Spleen (tissue), 7 donors: Measurements from ENCODE around the gene SLC2A4.

Source experiments
- POLR2A ChIP-seq, 3 donors: fragments of 450-650 bp; IDR thresholded peaks; one replicate each; pipeline ENCODE4 v1.5.1; 2017; ENCODE audit warnings: antibody characterized with exemption in 3 of 3, mild to moderate bottlenecking in 1 of 3
- POLR2AphosphoS5 ChIP-seq, 3 donors: sonication (generic); formaldehyde crosslinking; IDR thresholded peaks; one replicate each; pipeline ENCODE4 v1.5.1; 2017; ENCODE audit warnings: antibody characterized with exemption in 3 of 3
- TF ChIP-seq, protein P1 (sequence below), 11 experiments: fragments of 200-600 bp in 7 of 11; fragments of 450-650 bp in 4 of 11; sonication (generic) in 4 of 11; IDR thresholded peaks in 8 of 11; conservative IDR thresholded peaks in 3 of 11; 1 replicate in 7 of 11; 2 replicates in 4 of 11; pipeline versions ENCODE4 v1.4.0 to v1.8.0; 2016 to 2021; ENCODE audit warnings: antibody characterized with exemption in 11 of 11, inconsistent platforms in 4 of 11, mild to moderate bottlenecking in 1 of 11
- donor health status: DM: no; HTN: no; CAD: no; lungs with moderate emphysema.
- donor health status: DM: no; HTN: no; CAD: no.
- donor health status: DM: no; HTN: no; CAD: no.

DNA sequence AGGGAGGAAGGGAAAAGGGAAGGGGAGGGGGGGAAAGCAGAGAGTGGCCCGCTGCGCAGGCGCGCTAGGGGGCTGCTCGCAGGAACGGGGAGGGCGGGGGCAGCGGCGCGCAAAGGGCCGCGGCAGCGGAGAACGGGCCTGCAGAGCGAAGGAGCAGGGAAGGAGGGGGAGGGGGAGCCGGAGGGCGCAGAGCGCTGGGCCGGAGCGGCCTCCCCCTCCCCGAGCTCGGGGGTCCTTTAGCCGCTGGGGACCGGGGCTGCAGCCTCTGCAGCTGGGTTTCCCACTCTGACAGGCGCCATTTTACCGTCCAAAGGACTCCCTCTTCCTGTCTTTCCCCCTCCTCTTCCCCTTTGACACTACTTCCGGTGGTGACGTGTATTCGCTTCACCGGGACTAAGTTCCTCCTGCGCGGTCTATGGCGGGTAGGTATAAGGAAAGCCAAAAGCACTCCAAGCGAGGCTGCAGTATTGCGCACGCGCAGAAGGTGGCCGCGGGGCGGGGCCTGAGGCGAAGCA is 29.8 kb upstream of the SLC2A4 start, which contains the start of gene CTDNEP1:
- TF ChIP-seq POLR2A (IDR thresholded peaks at IDR 0.05), result peak in 1 of 3 donors; percentile 16
- TF ChIP-seq, protein P1, sequence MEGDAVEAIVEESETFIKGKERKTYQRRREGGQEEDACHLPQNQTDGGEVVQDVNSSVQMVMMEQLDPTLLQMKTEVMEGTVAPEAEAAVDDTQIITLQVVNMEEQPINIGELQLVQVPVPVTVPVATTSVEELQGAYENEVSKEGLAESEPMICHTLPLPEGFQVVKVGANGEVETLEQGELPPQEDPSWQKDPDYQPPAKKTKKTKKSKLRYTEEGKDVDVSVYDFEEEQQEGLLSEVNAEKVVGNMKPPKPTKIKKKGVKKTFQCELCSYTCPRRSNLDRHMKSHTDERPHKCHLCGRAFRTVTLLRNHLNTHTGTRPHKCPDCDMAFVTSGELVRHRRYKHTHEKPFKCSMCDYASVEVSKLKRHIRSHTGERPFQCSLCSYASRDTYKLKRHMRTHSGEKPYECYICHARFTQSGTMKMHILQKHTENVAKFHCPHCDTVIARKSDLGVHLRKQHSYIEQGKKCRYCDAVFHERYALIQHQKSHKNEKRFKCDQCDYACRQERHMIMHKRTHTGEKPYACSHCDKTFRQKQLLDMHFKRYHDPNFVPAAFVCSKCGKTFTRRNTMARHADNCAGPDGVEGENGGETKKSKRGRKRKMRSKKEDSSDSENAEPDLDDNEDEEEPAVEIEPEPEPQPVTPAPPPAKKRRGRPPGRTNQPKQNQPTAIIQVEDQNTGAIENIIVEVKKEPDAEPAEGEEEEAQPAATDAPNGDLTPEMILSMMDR (IDR thresholded peaks at IDR 0.05 in 8 of 11, conservative IDR thresholded peaks at IDR 0.05 in 3 of 11), result no peak
- peak in 1 of 3 donors; percentile 74 for TF ChIP-seq POLR2AphosphoS5 (IDR thresholded peaks at IDR 0.05)
